HG02981 (cell line): Measurements from ENCODE around the gene FCGR1A.
"Not testable (repeated sequence)": the region's sequence is repeated elsewhere in the genome, so short reads cannot be mapped to it uniquely, and the experiment has no call there.

Source experiments
- ATAC-seq: cut with Tn5 transposase; IDR thresholded peaks from one replicate; pipeline ENCODE4 v1.9.1; 2021; ENCODE audit warnings: mild to moderate bottlenecking, moderate library complexity; ENCODE audit not compliant: unreplicated experiment

The FCGR1A gene

DNA sequence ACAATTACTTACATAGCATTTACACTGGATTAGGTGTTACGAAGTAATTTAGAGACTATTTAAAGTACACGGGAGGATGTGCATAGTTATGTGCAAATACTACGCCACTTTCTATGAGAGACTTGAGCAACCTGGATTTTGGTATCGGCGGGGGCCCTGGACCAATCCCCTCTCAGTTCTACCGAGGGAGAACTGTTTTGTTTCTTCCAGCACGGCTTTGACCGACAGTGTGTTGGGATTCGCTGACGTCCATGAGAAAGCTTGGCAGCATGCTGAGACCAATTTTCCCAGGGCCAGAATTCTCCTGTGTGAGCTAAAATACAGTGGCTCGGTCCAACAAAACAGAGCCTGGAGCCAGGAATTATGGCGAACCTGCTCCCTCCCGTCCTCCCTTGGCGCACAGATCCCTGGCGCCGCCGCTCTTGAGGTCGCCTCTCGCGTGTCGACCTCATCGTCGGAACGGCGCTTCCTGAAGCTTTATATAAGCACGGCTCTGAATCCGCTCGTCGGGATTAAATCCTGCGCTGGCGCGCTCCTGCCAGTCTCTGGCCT lies 49.3 kb downstream of the FCGR1A start:
- not testable (repeated sequence) for ATAC-seq

DNA sequence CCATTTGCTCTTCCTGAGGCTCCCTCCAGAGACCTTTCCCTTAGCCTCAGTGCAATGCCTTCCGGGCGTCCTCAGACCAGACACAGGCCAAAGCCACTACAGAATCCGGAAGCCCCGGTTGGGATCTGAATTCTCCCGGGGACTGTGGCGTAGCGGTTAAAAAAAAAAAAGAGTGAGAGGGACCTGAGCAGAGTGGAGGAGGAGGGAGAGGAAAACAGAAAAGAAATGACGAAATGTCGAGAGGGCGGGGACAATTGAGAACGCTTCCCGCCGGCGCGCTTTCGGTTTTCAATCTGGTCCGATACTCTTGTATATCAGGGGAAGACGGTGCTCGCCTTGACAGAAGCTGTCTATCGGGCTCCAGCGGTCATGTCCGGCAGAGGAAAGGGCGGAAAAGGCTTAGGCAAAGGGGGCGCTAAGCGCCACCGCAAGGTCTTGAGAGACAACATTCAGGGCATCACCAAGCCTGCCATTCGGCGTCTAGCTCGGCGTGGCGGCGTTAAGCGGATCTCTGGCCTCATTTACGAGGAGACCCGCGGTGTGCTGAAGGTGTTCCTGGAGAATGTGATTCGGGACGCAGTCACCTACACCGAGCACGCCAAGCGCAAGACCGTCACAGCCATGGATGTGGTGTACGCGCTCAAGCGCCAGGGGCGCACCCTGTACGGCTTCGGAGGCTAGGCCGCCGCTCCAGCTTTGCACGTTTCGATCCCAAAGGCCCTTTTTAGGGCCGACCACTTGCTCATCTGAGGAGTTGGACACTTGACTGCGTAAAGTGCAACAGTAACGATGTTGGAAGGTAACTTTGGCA lies 50.0 kb downstream of the FCGR1A start:
- ATAC-seq, result peak; percentile 61

DNA sequence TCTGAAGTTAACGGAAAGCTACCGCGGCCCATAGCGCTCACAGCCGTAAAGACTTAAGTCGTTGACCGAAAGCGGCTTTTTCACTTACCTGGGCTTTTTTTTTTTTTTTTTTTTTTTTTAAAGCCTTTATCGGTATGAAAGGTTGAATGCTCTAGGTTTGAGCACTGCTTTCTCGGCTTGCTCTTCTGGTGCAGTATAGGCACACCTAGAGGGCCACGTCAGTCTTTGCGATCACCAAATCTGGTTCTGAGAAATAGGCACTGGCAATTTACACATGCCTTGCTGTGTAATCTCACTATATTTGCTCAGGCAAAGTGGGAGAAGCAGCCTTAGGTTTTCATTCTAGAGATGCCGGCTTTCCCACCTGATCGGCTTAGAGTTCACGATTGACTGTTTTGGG lies 50.6 kb downstream of the FCGR1A start:
- ATAC-seq, result peak; percentile 3

DNA sequence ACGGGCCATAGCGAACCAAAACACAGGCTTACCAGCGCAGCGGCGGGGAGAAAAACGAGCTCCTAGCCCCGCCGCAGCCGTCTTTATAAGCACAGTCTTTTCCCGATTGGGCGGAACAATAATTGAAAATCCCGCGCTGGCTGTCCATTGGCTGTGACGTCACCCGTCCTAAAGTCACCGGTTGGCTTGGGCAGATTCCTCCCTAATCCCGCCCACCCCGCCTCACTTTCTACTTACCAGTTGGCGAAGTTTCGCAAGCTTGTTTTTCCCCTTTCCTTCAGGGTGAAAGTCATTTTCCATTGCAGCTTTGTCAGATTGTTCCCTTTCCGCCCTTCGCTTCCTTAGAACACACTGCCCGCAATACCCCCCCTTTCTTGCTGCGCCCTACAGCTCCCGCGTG lies 58.7 kb downstream of the FCGR1A start:
- ATAC-seq, result peak; percentile 25
